ENCODE data around the gene MAML2. TPM values are rescaled to one million over a fixed set of nuclear protein-coding genes. Genes with fewer than 3 reads are reported as not detected.

Gene MAML2
- total and polyA plus RNA-seq, 8 donors: 2.4 to 11.8 (median 4.1) TPM

DNA sequence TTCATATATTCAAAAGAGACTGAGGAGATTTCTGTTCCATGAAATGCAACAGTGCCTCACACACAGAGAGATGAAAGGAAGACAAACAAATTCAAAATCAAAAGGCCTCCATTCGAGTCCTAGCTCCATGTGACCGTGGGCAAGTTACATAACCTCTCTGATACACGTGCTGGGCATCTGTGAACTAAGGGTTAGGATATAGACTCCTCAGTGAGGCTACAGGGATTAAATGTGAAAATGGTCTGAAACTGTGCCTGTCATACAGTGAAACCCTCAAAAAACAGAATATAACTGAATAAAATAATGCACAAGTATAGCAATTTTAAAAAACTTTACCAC is 307.3 kb downstream of the MAML2 start:
- WGBS, 2 donors: 46 to 71% methylated on average over 3 of the region's 3 CpGs
- no peak overlapping the region for H3K4me3 ChIP-seq
- H3K9me3 ChIP-seq: no peaks in the 10 kb centered on the region
- H3K27ac ChIP-seq: no peak overlapping the region
- no peaks in the 10 kb centered on the region for H3K36me3 ChIP-seq
- no peaks in the 10 kb centered on the region for H3K4me1 ChIP-seq
- intact Hi-C loops (cut with DNase I): no loop called here
- H3K27me3 ChIP-seq: no peaks in the 10 kb centered on the region
- ATAC-seq: peak in 1 of 4 donors; percentile 42
- no peak for TF ChIP-seq CTCF (IDR thresholded peaks at IDR 0.05)
- no peak for DNase-seq
- FAIRE-seq: no peak

DNA sequence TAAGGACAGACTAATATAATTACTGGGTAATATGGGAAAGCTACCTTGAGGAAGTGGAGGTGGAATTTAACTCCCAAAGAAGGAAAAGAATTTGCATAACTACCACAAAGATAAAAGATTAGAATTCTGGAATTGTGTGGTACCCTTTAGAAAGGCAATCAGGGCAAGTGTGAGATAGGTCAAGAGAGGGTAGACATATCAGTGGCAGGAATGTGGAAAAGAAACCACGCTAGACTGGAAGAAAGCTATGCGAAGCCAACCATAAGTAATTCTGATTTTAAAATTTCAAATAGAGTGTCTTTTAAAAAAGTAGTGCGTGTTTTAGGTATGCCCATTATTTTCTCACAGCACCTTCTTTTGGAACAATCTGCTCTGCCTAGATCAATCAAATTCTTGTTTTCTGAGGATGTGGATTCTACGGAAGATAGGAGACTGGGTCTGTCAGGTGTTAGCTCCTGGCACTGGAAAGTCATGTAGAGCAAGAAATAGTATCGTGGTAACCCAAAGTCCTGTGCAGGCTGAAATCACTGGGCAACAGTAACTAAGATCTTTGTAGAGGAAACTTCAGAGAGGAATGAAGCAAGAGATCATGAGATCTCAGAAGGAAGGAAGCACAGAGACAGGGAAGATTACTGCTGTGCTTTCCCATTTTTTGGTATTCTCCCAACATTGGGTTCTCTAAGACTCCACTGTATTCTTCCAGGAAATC is 307.8 kb downstream of the MAML2 start:
- H3K36me3 ChIP-seq: no peaks in the 10 kb centered on the region
- TF ChIP-seq CTCF (IDR thresholded peaks at IDR 0.05): no peak
- no peaks in the 10 kb centered on the region for H3K9me3 ChIP-seq
- H3K27me3 ChIP-seq: no peaks in the 10 kb centered on the region
- FAIRE-seq: no peak
- WGBS, 2 donors: 60 to 77% methylated on average over 5 of the region's 5 CpGs
- intact Hi-C loops (cut with DNase I): no loop called here
- H3K4me3 ChIP-seq: no peak overlapping the region
- no peaks in the 10 kb centered on the region for H3K4me1 ChIP-seq
- peak in 2 of 4 donors; percentile 43 to 52 for ATAC-seq
- no peak for DNase-seq
- no peak overlapping the region for H3K27ac ChIP-seq

- DNase-seq (no peak), ATAC-seq (no peak), FAIRE-seq (no peak)
- intact Hi-C loops (cut with DNase I): no loop called here
- H3K27me3 ChIP-seq: no peaks in the 10 kb centered on the region
- H3K36me3 ChIP-seq: no peaks in the 10 kb centered on the region
- TF ChIP-seq CTCF (IDR thresholded peaks at IDR 0.05): no peak
- H3K27ac ChIP-seq: no peak overlapping the region
- WGBS, 2 donors: 68 to 82% methylated on average over 4 of the region's 4 CpGs
- H3K4me1 ChIP-seq: no peaks in the 10 kb centered on the region
- no peaks in the 10 kb centered on the region for H3K9me3 ChIP-seq
- H3K4me3 ChIP-seq: no peak overlapping the region
Measured at GRCh38 chr11:96033599-96033998, 309.4 kb downstream of the MAML2 start.

DNA sequence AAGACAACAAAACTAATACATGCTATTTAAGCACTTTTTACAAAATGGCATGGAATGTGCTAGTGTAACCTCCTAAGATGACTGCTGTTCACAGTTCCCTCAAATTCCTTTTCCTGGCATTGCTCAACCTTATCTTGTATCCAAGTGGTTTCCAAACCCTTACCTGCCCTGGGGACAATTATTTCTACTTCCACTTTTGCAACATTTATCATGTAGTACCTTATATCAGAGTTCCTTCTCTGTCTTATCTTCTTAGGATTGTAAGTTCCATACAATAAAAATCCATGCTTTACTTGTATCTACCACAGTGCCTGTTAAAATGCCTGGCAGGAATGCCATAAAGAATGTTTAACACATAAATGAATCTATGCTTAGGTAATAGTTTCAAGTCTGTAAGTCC is 309.9 kb downstream of the MAML2 start:
- Histone ChIP-seq H3K27ac (no peak overlapping the region), H3K9me3 (no peaks in the 10 kb centered on the region), H3K36me3 (no peaks in the 10 kb centered on the region), H3K4me1 (no peaks in the 10 kb centered on the region), H3K4me3 (no peak overlapping the region), H3K27me3 (no peaks in the 10 kb centered on the region)
- DNase-seq (no peak), FAIRE-seq (no peak), ATAC-seq (no peak)
- TF ChIP-seq CTCF (IDR thresholded peaks at IDR 0.05): no peak
- intact Hi-C loops (cut with DNase I): no loop called here

- intact Hi-C loops (cut with DNase I): no loop called here
- no peak overlapping the region for H3K27ac ChIP-seq
- FAIRE-seq (no peak), ATAC-seq (no peak), DNase-seq (no peak)
- no peaks in the 10 kb centered on the region for H3K36me3 ChIP-seq
- H3K27me3 ChIP-seq: no peaks in the 10 kb centered on the region
- no peak for TF ChIP-seq CTCF (IDR thresholded peaks at IDR 0.05)
- H3K4me3 ChIP-seq: no peak overlapping the region
- H3K4me1 ChIP-seq: no peaks in the 10 kb centered on the region
- no peaks in the 10 kb centered on the region for H3K9me3 ChIP-seq
Measured at GRCh38 chr11:96028746-96029145, 314.2 kb downstream of the MAML2 start.

Data from pancreas (tissue), 10 donors.